K562 (cell line): Measurements from ENCODE around the gene PIEZO2. TPM values are rescaled to one million over a fixed set of nuclear protein-coding genes. Genes with fewer than 3 reads are reported as not detected.

Experiments used
- ATAC-seq: fragments of 200-7000 bp; cut with Tn5 transposase; 3 replicates; pipeline ENCODE4 v1.9.1; 2020; ENCODE audit warnings: moderate library complexity
- BruUV-seq: library from RNA; stranded (reverse); fragments of 400-500 nt; replicated peaks from 2 replicates; lab custom pipeline; 2021; lab: Mats Ljungman, UMichigan
- CTCF ChIA-PET: fragments of 300-600 bp; formaldehyde crosslinking; extraction: SDS; loops from one replicate; lab custom pipeline; 2021; ENCODE audit warnings: low intra/inter-chr PET ratio; lab: Yijun Ruan, JAX
- POLR2A ChIA-PET: fragments of 300-600, 350-650 bp; sonication (Branson Sonifier 250); formaldehyde crosslinking; extraction: SDS; loops from one replicate; lab custom pipeline; 2021; ENCODE audit warnings: antibody characterized with exemption, inconsistent platforms; lab: Yijun Ruan, JAX
- DNase-seq, 4 experiments: peaks; one replicate each; pipeline versions ENCODE4 v3.0.0 to v3.0.0-alpha.2; 2011 to 2018; ENCODE audit warnings: low spot score in 3 of 4, mixed read lengths in 3 of 4; ENCODE audit errors: extremely low read depth in 1 of 4
- FAIRE-seq: peaks from 2 replicates; lab custom pipeline; 2011; peaks lifted over from hg19 to GRCh38; lab: Jason Lieb, UNC
- H2AFZ ChIP-seq: 2 replicates; pipeline ENCODE4 v1.6.0; 2011; ENCODE audit warnings: low read depth, low read length, control low read depth, inconsistent platforms
- H3K27ac ChIP-seq: fragments of 200-600 bp; 3 replicates; pipeline ENCODE4 v1.8.0; 2011; ENCODE audit warnings: low read depth, mild to moderate bottlenecking, control low read depth, inconsistent platforms, low read length, moderate library complexity, mixed read lengths; ENCODE audit errors: extremely low read depth
- H3K27me3 ChIP-seq, 2 experiments: fragments of 300-600 bp in 1 of 2; 2 replicates in 1 of 2; 3 replicates in 1 of 2; pipeline versions ENCODE4 v1.6.0 to v1.8.0; 2011; ENCODE audit warnings: inconsistent platforms in 2 of 2, low read length in 2 of 2, mild to moderate bottlenecking in 1 of 2, mixed read lengths in 1 of 2, moderate library complexity in 1 of 2; ENCODE audit not compliant: control insufficient read depth in 2 of 2, insufficient read depth in 2 of 2
- H3K36me3 ChIP-seq: fragments of 300-600 bp; 3 replicates; pipeline ENCODE4 v1.8.0; 2011; ENCODE audit warnings: mild to moderate bottlenecking, low read length, inconsistent platforms; ENCODE audit not compliant: control insufficient read depth, insufficient read depth
- H3K4me1 ChIP-seq, 2 experiments: fragments of 200-600 bp in 1 of 2; replicated peaks in 1 of 2; 2 replicates in 1 of 2; 3 replicates in 1 of 2; pipeline versions ENCODE4 v1.5.1 to v1.8.0; 2011; ENCODE audit warnings: inconsistent platforms in 2 of 2, low read length in 2 of 2, mild to moderate bottlenecking in 1 of 2, mixed read lengths in 1 of 2, moderate library complexity in 1 of 2; ENCODE audit not compliant: control insufficient read depth in 2 of 2, insufficient read depth in 2 of 2
- H3K4me2 ChIP-seq: 2 replicates; pipeline ENCODE4 v1.6.1; 2011; ENCODE audit warnings: low read length, control low read depth, inconsistent platforms, mixed read lengths; ENCODE audit not compliant: insufficient read depth
- H3K4me3 ChIP-seq: fragments of 200-600 bp; sonication (generic), shearing (Covaris generic); 2 replicates; pipeline ENCODE4 v1.5.1; 2016; ENCODE audit warnings: control low read depth, inconsistent platforms
- H3K79me2 ChIP-seq: fragments of 200-600 bp; 3 replicates; pipeline ENCODE4 v1.8.0; 2011; ENCODE audit warnings: low read length, inconsistent platforms; ENCODE audit not compliant: control insufficient read depth, insufficient read depth
- H3K9ac ChIP-seq, 2 experiments: 2 replicates each; pipeline versions ENCODE4 v1.6.0 to v1.6.1; 2011; ENCODE audit warnings: low read depth in 2 of 2, low read length in 2 of 2, control low read depth in 1 of 2, inconsistent platforms in 1 of 2, mild to moderate bottlenecking in 1 of 2, mixed read lengths in 1 of 2; ENCODE audit not compliant: insufficient read depth in 1 of 2
- H3K9me1 ChIP-seq: one replicate; pipeline ENCODE4 v1.6.0; 2011; ENCODE audit warnings: inconsistent platforms, mild to moderate bottlenecking, low read length, moderate library complexity; ENCODE audit not compliant: control insufficient read depth, insufficient read depth
- H3K9me3 ChIP-seq: replicated peaks from 2 replicates; pipeline ENCODE4 v1.5.1; 2011; ENCODE audit warnings: low read depth, low read length, inconsistent platforms; ENCODE audit not compliant: control insufficient read depth, insufficient read depth
- H4K20me1 ChIP-seq: replicated peaks from 2 replicates; pipeline ENCODE4 v1.6.1; 2011; ENCODE audit warnings: low read length, inconsistent platforms, mixed read lengths; ENCODE audit not compliant: control insufficient read depth, insufficient read depth
- CHD4 ChIP-seq: fragments of 200-600 bp; sonication (generic); IDR thresholded peaks from 3 replicates; pipeline ENCODE4 v1.6.1; 2012; ENCODE audit warnings: low read depth, mild to moderate bottlenecking, mixed read lengths, low read length, inconsistent platforms; ENCODE audit not compliant: insufficient read depth, insufficient replicate concordance, poor library complexity, severe bottlenecking
- FOS ChIP-seq: IDR thresholded peaks from 3 replicates; pipeline ENCODE4 v1.6.1; 2011; ENCODE audit not compliant: insufficient read length; ENCODE audit errors: extremely low read depth
- LEF1 ChIP-seq: fragments of 450-650 bp; IDR thresholded peaks from 2 replicates; pipeline ENCODE4 v1.6.1; 2016; ENCODE audit warnings: mild to moderate bottlenecking
- MTA2 ChIP-seq: fragments of 450-650 bp; IDR thresholded peaks from 2 replicates; pipeline ENCODE4 v1.6.1; 2016; ENCODE audit warnings: low read depth
- SETDB1 ChIP-seq: IDR thresholded peaks from one replicate; pipeline ENCODE4 v1.6.1; 2012; ENCODE audit warnings: low read length, control low read depth, inconsistent platforms
- SREBF2 ChIP-seq: sonication (generic); formaldehyde crosslinking; IDR thresholded peaks from 2 replicates; pipeline ENCODE4 v1.4.0; 2020; ENCODE audit warnings: mild to moderate bottlenecking, missing genetic modification reagents
- TBP ChIP-seq: optimal IDR thresholded peaks from 2 replicates; pipeline ENCODE3; 2011; ENCODE audit warnings: low read depth, low read length, improper control_type of control experiment
- WGBS: fragments of 100-300 bp; shearing (Covaris generic); methylation state at CpG from one replicate; pipeline ENCODE4 v1.1.6; 2016; ENCODE audit warnings: low coverage, mixed read lengths; ENCODE audit not compliant: insufficient coverage; ENCODE audit errors: missing lambda C conversion rate; 5-methylcytosine and 5-hydroxymethylcytosine counted together
- in situ Hi-C: fragments of 300-500 bp; cut with MboI; formaldehyde crosslinking; loops from 4 replicates; pipeline ENCODE4 v1.15.0; 2018; ENCODE audit warnings: inconsistent platforms, mixed read lengths
- intact Hi-C: fragments of 100-400 bp; cut with micrococcal nuclease; formaldehyde crosslinking; loops from 2 replicates; pipeline ENCODE4 v1.14.2; 2022
- polyA plus RNA-seq, 8 experiments: library from polyadenylated mRNA; depleted of rRNA in 4 of 8; stranded (reverse) in 5 of 8; unstranded in 3 of 8; fragments of >200 nt; fragmentation: Nextera tagmentation in 2 of 8; fragmentation: Illumina TruSeq in 1 of 8; extraction: Ambion mirVana in 2 of 8; extraction: Trizol in 1 of 8; gene quantifications; 2 replicates each; pipeline versions ENCODE4 v1.2.1 to v1.2.3, GENCODE V29; 2011 to 2014; ENCODE audit warnings: inconsistent platforms in 1 of 8, missing spikeins in 1 of 8
- total RNA-seq, 7 experiments: library from RNA; depleted of rRNA in 6 of 7; stranded (reverse); fragments of >200 nt in 6 of 7; fragmentation: Illumina TruSeq in 2 of 7; extraction: Trizol in 2 of 7; gene quantifications; 2 replicates each; pipeline versions ENCODE4 v1.2.1 to v1.2.3, GENCODE V29; 2011 to 2021; ENCODE audit warnings: low replicate concordance in 1 of 7

PIEZO2 gene
- total and polyA plus RNA-seq, 9 of the 15 experiments (the other 6 are each of a cell fraction or from before 2014, with no cell fraction given): 0.54 to 4.1 (median 2.0) TPM

DNA sequence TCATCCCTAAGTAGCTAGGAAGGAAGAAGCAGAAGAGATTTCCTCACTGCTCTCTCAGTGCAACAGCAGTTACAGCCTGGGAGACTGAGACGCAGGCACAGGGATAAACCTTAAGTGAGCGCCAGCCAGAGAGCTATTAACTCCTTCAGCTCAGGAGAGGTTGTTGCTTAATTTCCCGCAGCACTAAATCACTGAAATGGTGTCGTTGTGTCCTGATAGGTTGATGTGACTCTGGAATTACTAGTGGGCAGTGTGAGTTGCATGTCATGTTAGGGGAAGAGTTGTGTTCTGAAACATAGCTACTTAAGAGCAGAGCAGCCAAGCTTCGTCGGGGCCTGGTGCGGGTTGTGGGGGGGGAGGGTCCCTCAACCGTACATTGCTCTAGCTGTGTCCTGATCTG, 397.7 kb downstream of the PIEZO2 start:
- H3K4me2 ChIP-seq: no peak overlapping the region
- H2AFZ ChIP-seq: no peak overlapping the region
- in situ Hi-C loops (no loop called here), intact Hi-C loops (no loop called here)
- CTCF ChIA-PET: no interaction called here
- H3K9me1 ChIP-seq: no peaks in the 10 kb centered on the region
- H3K4me1 ChIP-seq: no peaks in the 10 kb centered on the region
- no peaks in the 10 kb centered on the region for H3K36me3 ChIP-seq
- TF ChIP-seq FOS: no peak
- no peak for TF ChIP-seq SREBF2 (CRISPR knock-in tag)
- no peak for TF ChIP-seq TBP
- TF ChIP-seq SETDB1: no peak
- TF ChIP-seq LEF1: no peak
- TF ChIP-seq CHD4: no peak
- TF ChIP-seq MTA2: no peak
- BruUV-seq: no TSS peak
- peaks cover 11 to 21% of the 10 kb centered on the region in 2 experiments; a peak in 4 of 5 replicates for H3K27me3 ChIP-seq
- ATAC-seq (no peak), FAIRE-seq (no peak), DNase-seq (no peak)
- no peaks in the 10 kb centered on the region for H4K20me1 ChIP-seq
- no peaks in the 10 kb centered on the region for H3K9me3 ChIP-seq
- no peaks in the 10 kb centered on the region for H3K79me2 ChIP-seq
- H3K9ac ChIP-seq: no peak overlapping the region
- no peak overlapping the region for H3K27ac ChIP-seq
- H3K4me3 ChIP-seq: no peak overlapping the region
- POLR2A ChIA-PET: no interaction called here
- under 1% methylated on average over 8 of the region's 8 CpGs for WGBS
